ENCODE data around the gene ST3GAL3. TPM values are rescaled to one million over a fixed set of nuclear protein-coding genes. Genes with fewer than 3 reads are reported as not detected.

ST3GAL3 gene
- polyA plus RNA-seq, 1 donor (not counting 4 experiments of a cell fraction or from before 2014, with no cell fraction given), result 10.0 TPM

DNA sequence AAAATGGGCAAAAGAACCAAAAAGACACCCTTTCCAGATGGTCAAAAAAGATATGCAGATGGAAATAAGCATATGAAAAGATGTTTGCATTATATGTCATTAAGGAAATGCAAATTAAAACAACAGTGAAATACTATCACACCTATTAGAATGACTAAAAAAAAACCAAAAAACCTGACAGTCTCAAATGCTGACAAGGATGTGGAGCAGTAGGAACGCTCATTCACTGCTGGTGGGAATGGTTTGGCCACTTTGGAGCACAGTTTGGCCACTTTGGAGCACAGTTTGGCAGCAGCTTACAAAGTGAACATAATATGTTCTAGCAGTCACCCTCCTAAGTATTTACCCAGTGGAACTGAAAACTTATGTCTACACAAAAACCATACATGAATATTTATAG is 121.2 kb downstream of the ST3GAL3 start:
- H3K79me2 ChIP-seq (ENCODE audit: control insufficient read depth, insufficient read depth, low read length), result no peaks in the 10 kb centered on the region
- H3K9me1 ChIP-seq (ENCODE audit: control insufficient read depth, extremely low read depth, insufficient read depth, low read length), result no peaks in the 10 kb centered on the region
- DNase-seq (ENCODE audit: low read depth, low spot score), result no peak
- dilution Hi-C loops (cut with MboI; ENCODE audit: extremely low pct_ligation_motif_present, low sequenced_read_pairs), result loop anchor here (25.0 kb wide), 1 partner anchor 109 kb away; the partner anchor contains the start of genes ARTN and IPO13
- no peaks in the 10 kb centered on the region for H3K36me3 ChIP-seq (ENCODE audit: control insufficient read depth in 2 of 2, extremely low read depth in 1 of 2, insufficient read depth in 2 of 2, low read length in 2 of 2)
- TF ChIP-seq, protein P1, sequence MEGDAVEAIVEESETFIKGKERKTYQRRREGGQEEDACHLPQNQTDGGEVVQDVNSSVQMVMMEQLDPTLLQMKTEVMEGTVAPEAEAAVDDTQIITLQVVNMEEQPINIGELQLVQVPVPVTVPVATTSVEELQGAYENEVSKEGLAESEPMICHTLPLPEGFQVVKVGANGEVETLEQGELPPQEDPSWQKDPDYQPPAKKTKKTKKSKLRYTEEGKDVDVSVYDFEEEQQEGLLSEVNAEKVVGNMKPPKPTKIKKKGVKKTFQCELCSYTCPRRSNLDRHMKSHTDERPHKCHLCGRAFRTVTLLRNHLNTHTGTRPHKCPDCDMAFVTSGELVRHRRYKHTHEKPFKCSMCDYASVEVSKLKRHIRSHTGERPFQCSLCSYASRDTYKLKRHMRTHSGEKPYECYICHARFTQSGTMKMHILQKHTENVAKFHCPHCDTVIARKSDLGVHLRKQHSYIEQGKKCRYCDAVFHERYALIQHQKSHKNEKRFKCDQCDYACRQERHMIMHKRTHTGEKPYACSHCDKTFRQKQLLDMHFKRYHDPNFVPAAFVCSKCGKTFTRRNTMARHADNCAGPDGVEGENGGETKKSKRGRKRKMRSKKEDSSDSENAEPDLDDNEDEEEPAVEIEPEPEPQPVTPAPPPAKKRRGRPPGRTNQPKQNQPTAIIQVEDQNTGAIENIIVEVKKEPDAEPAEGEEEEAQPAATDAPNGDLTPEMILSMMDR (optimal IDR thresholded peaks at IDR 0.05 in 1 of 3, IDR thresholded peaks at IDR 0.05 in 1 of 3, conservative IDR thresholded peaks at IDR 0.05 in 1 of 3; ENCODE audit: extremely low read depth in 1 of 3, insufficient read depth in 2 of 3, low read length in 3 of 3), result no peak
- TF ChIP-seq EZH2 (IDR thresholded peaks at IDR 0.05; ENCODE audit: low read length), result no peak
- H3K9ac ChIP-seq (ENCODE audit: control insufficient read depth, extremely low read depth, insufficient read depth, low read length), result no peak overlapping the region
- no peak for FAIRE-seq
- H3K27me3 ChIP-seq (ENCODE audit: control insufficient read depth, extremely low read depth, insufficient read depth, low read length), result no peaks in the 10 kb centered on the region
- H3K4me2 ChIP-seq (ENCODE audit: control insufficient read depth, extremely low read depth, insufficient read depth, low read depth, low read length), result no peak overlapping the region
- H4K20me1 ChIP-seq (ENCODE audit: control insufficient read depth, extremely low read depth, insufficient read depth, low read length), result no peaks in the 10 kb centered on the region
- no peaks in the 10 kb centered on the region for H3K9me3 ChIP-seq (ENCODE audit: control insufficient read depth, low read depth, low read length)
- peaks cover 12% of the 10 kb centered on the region for H3K4me1 ChIP-seq (ENCODE audit: control insufficient read depth, extremely low read depth, insufficient read depth, low read length)
- no peak overlapping the region for H3K27ac ChIP-seq (ENCODE audit: control insufficient read depth, insufficient read depth, low read length)
- no peak overlapping the region for H3K4me3 ChIP-seq (ENCODE audit: control insufficient read depth in 2 of 3, extremely low read depth in 1 of 3, insufficient read depth in 2 of 3, low read depth in 1 of 3, low read length in 3 of 3)
- H2AFZ ChIP-seq (ENCODE audit: control insufficient read depth, low read length), result no peak overlapping the region

DNA sequence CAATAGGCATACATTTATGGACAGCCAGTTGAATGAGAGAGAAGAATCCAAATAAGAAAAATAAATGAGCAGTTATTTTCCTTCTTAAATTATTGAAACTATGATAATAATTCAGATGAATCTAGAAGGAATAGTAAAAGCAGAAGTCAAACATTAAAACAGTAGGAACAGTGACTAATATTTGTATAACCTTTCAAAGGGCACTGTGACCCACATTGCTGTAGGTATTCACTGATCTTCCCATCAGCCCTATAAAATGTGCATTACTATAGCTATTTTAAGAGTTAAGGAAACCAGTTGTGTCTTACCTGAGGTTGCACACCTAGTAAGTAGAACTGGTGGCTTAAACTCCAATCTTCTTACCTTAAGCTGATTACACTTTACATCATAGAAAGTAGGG is 123.5 kb downstream of the ST3GAL3 start:
- Histone ChIP-seq H3K36me3 (ENCODE audit: control insufficient read depth in 2 of 2, extremely low read depth in 1 of 2, insufficient read depth in 2 of 2, low read length in 2 of 2) (peaks cover 0 to 6% of the 10 kb centered on the region in 2 experiments), H3K79me2 (ENCODE audit: control insufficient read depth, insufficient read depth, low read length) (no peaks in the 10 kb centered on the region), H4K20me1 (ENCODE audit: control insufficient read depth, extremely low read depth, insufficient read depth, low read length) (no peaks in the 10 kb centered on the region), H3K4me1 (ENCODE audit: control insufficient read depth, extremely low read depth, insufficient read depth, low read length) (peaks cover 17% of the 10 kb centered on the region), H3K4me3 (ENCODE audit: control insufficient read depth in 2 of 3, extremely low read depth in 1 of 3, insufficient read depth in 2 of 3, low read depth in 1 of 3, low read length in 3 of 3) (no peak overlapping the region), H3K27ac (ENCODE audit: control insufficient read depth, insufficient read depth, low read length) (no peak overlapping the region), H3K9me3 (ENCODE audit: control insufficient read depth, low read depth, low read length) (no peaks in the 10 kb centered on the region), H3K9me1 (ENCODE audit: control insufficient read depth, extremely low read depth, insufficient read depth, low read length) (peaks cover 3% of the 10 kb centered on the region), H3K27me3 (ENCODE audit: control insufficient read depth, extremely low read depth, insufficient read depth, low read length) (no peaks in the 10 kb centered on the region), H2AFZ (ENCODE audit: control insufficient read depth, low read length) (no peak overlapping the region), H3K4me2 (ENCODE audit: control insufficient read depth, extremely low read depth, insufficient read depth, low read depth, low read length) (no peak overlapping the region), H3K9ac (ENCODE audit: control insufficient read depth, extremely low read depth, insufficient read depth, low read length) (no peak overlapping the region)
- dilution Hi-C loops (cut with MboI; ENCODE audit: extremely low pct_ligation_motif_present, low sequenced_read_pairs), result loop anchor here (25.0 kb wide), 1 partner anchor 106 kb away; the partner anchor contains the start of genes ARTN and IPO13
- TF ChIP-seq EZH2 (IDR thresholded peaks at IDR 0.05; ENCODE audit: low read length), result no peak
- TF ChIP-seq, protein P1 (optimal IDR thresholded peaks at IDR 0.05 in 1 of 3, IDR thresholded peaks at IDR 0.05 in 1 of 3, conservative IDR thresholded peaks at IDR 0.05 in 1 of 3; ENCODE audit: extremely low read depth in 1 of 3, insufficient read depth in 2 of 3, low read length in 3 of 3), result no peak
- FAIRE-seq (no peak), DNase-seq (ENCODE audit: low read depth, low spot score) (no peak)

All from keratinocyte (primary cell).